A549 (cell line): ENCODE results near the gene PLCB4. TPM values are rescaled to one million over a fixed set of nuclear protein-coding genes. Genes with fewer than 3 reads are reported as not detected.

Experiments used
- ATAC-seq, 2 experiments: fragments of 200-7000 bp in 1 of 2; fragments of >200 bp in 1 of 2; cut with Nextera tagmentation in 1 of 2; cut with Tn5 transposase in 1 of 2; 3 replicates each; pipeline versions ENCODE4 v1.8.0 to v1.9.1; 2018 to 2020; ENCODE audit warnings: mild to moderate bottlenecking in 1 of 2, moderate library complexity in 1 of 2
- CTCF ChIA-PET: fragments of 300-600 bp; sonication (Branson Sonifier 250); formaldehyde crosslinking; extraction: SDS; loops from one replicate; lab custom pipeline; 2021; ENCODE audit warnings: antibody characterized with exemption, inconsistent platforms; lab: Yijun Ruan, JAX
- POLR2A ChIA-PET: fragments of 350-600 bp; formaldehyde crosslinking; extraction: SDS; loops from one replicate; lab custom pipeline; 2021; ENCODE audit warnings: antibody characterized with exemption, inconsistent platforms; lab: Yijun Ruan, JAX
- DNase-seq, 2 experiments: peaks; one replicate each; pipeline versions ENCODE4 v3.0.0 to v3.0.0-alpha.2; 2011 to 2016; ENCODE audit warnings: low read depth in 1 of 2, low spot score in 1 of 2
- FAIRE-seq: peaks from 2 replicates; lab custom pipeline; 2011; peaks lifted over from hg19 to GRCh38; lab: Jason Lieb, UNC
- H3K27ac ChIP-seq, 2 experiments: fragments of >200 bp; sonication (Bioruptor Twin); formaldehyde crosslinking; 3 replicates each; pipeline ENCODE4 v1.5.1; 2016 to 2017
- H3K4me1 ChIP-seq: fragments of >200 bp; sonication (Bioruptor Twin); formaldehyde crosslinking; 3 replicates; pipeline ENCODE4 v1.6.1; 2016
- H3K4me2 ChIP-seq: fragments of >200 bp; sonication (Bioruptor Twin); formaldehyde crosslinking; 3 replicates; pipeline ENCODE4 v1.6.1; 2016
- H3K4me3 ChIP-seq: fragments of >200 bp; sonication (Bioruptor Twin); formaldehyde crosslinking; 3 replicates; pipeline ENCODE4 v1.5.1; 2016
- H3K9me3 ChIP-seq: fragments of >200 bp; sonication (Bioruptor Twin); formaldehyde crosslinking; 3 replicates; pipeline ENCODE4 v1.6.1; 2016
- ATOH8 ChIP-seq: fragments of 250-450 bp; sonication (Bioruptor Pico); IDR thresholded peaks from 2 replicates; pipeline ENCODE4 v1.5.0; 2020; ENCODE audit warnings: low read depth, mild to moderate bottlenecking, moderate library complexity
- BHLHE40 ChIP-seq: IDR thresholded peaks from 2 replicates; pipeline ENCODE4 v1.6.1; 2012; ENCODE audit warnings: low read depth, low read length, inconsistent platforms
- CHD2 ChIP-seq: fragments of 150-350 bp; IDR thresholded peaks from 2 replicates; pipeline ENCODE4 v1.6.1; 2014; ENCODE audit warnings: low read length; ENCODE audit not compliant: partially characterized antibody
- CHD4 ChIP-seq: fragments of 200-600 bp; sonication (generic); IDR thresholded peaks from 2 replicates; pipeline ENCODE4 v1.6.1; 2016; ENCODE audit warnings: antibody characterized with exemption, mild to moderate bottlenecking, borderline replicate concordance
- E2F6 ChIP-seq: IDR thresholded peaks from 2 replicates; pipeline ENCODE4 v1.6.1; 2012; ENCODE audit warnings: low read depth, borderline replicate concordance
- EP300 ChIP-seq, 2 experiments: fragments of >200 bp; sonication (Bioruptor Twin); formaldehyde crosslinking; IDR thresholded peaks; 2 replicates in 1 of 2; 3 replicates in 1 of 2; pipeline ENCODE4 v1.6.1; 2016 to 2017
- ESRRA ChIP-seq: fragments of 150-350 bp; IDR thresholded peaks from 2 replicates; pipeline ENCODE4 v1.6.1; 2014; ENCODE audit warnings: mild to moderate bottlenecking, low read length, borderline replicate concordance
- GATA3 ChIP-seq: IDR thresholded peaks from 2 replicates; pipeline ENCODE4 v1.6.1; 2012; ENCODE audit warnings: borderline replicate concordance
- HES2 ChIP-seq: fragments of >200 bp; sonication (Bioruptor Twin); formaldehyde crosslinking; IDR thresholded peaks from 2 replicates; pipeline ENCODE4 v1.6.1; 2016
- HEYL ChIP-seq: fragments of 250-450 bp; sonication (Bioruptor Pico); IDR thresholded peaks from 2 replicates; pipeline ENCODE4 v1.8.0; 2021; ENCODE audit warnings: mild to moderate bottlenecking, moderate library complexity
- HOXB5 ChIP-seq: fragments of 250-450 bp; sonication (Bioruptor Pico); IDR thresholded peaks from 2 replicates; pipeline ENCODE4 v1.5.0; 2020; ENCODE audit warnings: mild to moderate bottlenecking, moderate library complexity
- JUN ChIP-seq, 2 experiments: fragments of >200 bp; sonication (Bioruptor Twin); formaldehyde crosslinking; IDR thresholded peaks; 2 replicates in 1 of 2; 3 replicates in 1 of 2; pipeline ENCODE4 v1.6.1; 2016 to 2017
- KDM1A ChIP-seq: fragments of 200-600 bp; sonication (generic); IDR thresholded peaks from 2 replicates; pipeline ENCODE4 v1.6.1; 2016; ENCODE audit warnings: low read depth, mild to moderate bottlenecking
- KDM5A ChIP-seq: fragments of 200-600 bp; sonication (generic); IDR thresholded peaks from 2 replicates; pipeline ENCODE4 v1.6.1; 2016; ENCODE audit warnings: antibody characterized with exemption, mild to moderate bottlenecking
- MAZ ChIP-seq: fragments of 150-350 bp; IDR thresholded peaks from 2 replicates; pipeline ENCODE4 v1.6.1; 2014; ENCODE audit warnings: antibody characterized with exemption, low read depth, low read length, borderline replicate concordance
- PBX3 ChIP-seq: IDR thresholded peaks from 2 replicates; pipeline ENCODE4 v1.6.1; 2012
- POLR2A ChIP-seq: IDR thresholded peaks from 2 replicates; pipeline ENCODE4 v1.6.1; 2012; ENCODE audit warnings: mild to moderate bottlenecking, low read length
- RARB ChIP-seq: fragments of 250-450 bp; sonication (Bioruptor Pico); IDR thresholded peaks from 2 replicates; pipeline ENCODE4 v1.8.0; 2021; ENCODE audit warnings: mild to moderate bottlenecking, moderate library complexity
- RCOR1 ChIP-seq: fragments of 150-350 bp; IDR thresholded peaks from 2 replicates; pipeline ENCODE4 v1.6.1; 2014; ENCODE audit warnings: antibody characterized with exemption, low read length, low read depth
- SMC3 ChIP-seq: fragments of >200 bp; sonication (Bioruptor Twin); formaldehyde crosslinking; IDR thresholded peaks from 3 replicates; pipeline ENCODE4 v1.6.1; 2018; ENCODE audit warnings: inconsistent platforms
- SREBF2 ChIP-seq: fragments of 450-650 bp; IDR thresholded peaks from 2 replicates; pipeline ENCODE4 v1.6.1; 2014; ENCODE audit warnings: mild to moderate bottlenecking, moderate library complexity
- ZSCAN20 ChIP-seq: fragments of 250-450 bp; sonication (Bioruptor Pico); IDR thresholded peaks from 2 replicates; pipeline ENCODE4 v1.8.0; 2022; ENCODE audit warnings: mild to moderate bottlenecking, moderate library complexity
- WGBS: methylation state at CpG from one replicate; pipeline ENCODE4 v1.1.6; 2017; ENCODE audit errors: missing lambda C conversion rate; 5-methylcytosine and 5-hydroxymethylcytosine counted together
- polyA plus RNA-seq, 4 experiments: library from polyadenylated mRNA; depleted of rRNA in 3 of 4; stranded (reverse); fragments of >200 nt; fragmentation: RNase III in 1 of 4; extraction: RNeasy Plus Mini Kit Qiagen cat#74134 plus additional on column Dnase treatment in 1 of 4; gene quantifications; 2 replicates in 3 of 4; 3 replicates in 1 of 4; pipeline ENCODE4 v1.2.3, GENCODE V29; 2011 to 2017

Gene PLCB4
- polyA plus RNA-seq, 2 of the 4 experiments (the other 2 are of a cell fraction): 17.1 to 32.1 TPM

- Histone ChIP-seq H3K9me3 (no peaks in the 10 kb centered on the region), H3K4me1 (peaks cover 21% of the 10 kb centered on the region), H3K4me2 (peak overlapping the region; percentile 64), H3K4me3 (no peak overlapping the region), H3K27ac (peak overlapping the region; percentile 3 to 61; a peak in 3 of 6 replicates)
- FAIRE-seq (no peak), DNase-seq (no peak), ATAC-seq (peak; percentile 15 to 20; a peak in 2 of 6 replicates)
- POLR2A ChIA-PET: no interaction called here
- TF ChIP-seq CHD2: no peak
- no peak for TF ChIP-seq SREBF2
- no peak for TF ChIP-seq KDM1A
- TF ChIP-seq ESRRA: no peak
- TF ChIP-seq SMC3: no peak
- no peak for TF ChIP-seq MAZ
- TF ChIP-seq EP300 (IDR thresholded peaks at IDR 0.05): no peak
- no peak for TF ChIP-seq BHLHE40
- 94% methylated on average over 3 of the region's 3 CpGs for WGBS
- CTCF ChIA-PET: interaction anchor here (0.9 to 2.9 kb wide), 6 partner anchors 11 to 388 kb away, joined by 3 to 8 read pairs (median 4); no protein-coding TSS in a partner anchor
Observed at GRCh38 chr20:9241721-9242427, 173.0 kb downstream of the PLCB4 start.

GRCh38 chr20:9243986-9244385 lies 175.1 kb downstream of the PLCB4 start:
- TF ChIP-seq ATOH8 (CRISPR knock-in tag) (no peak), KDM5A (no peak)

GRCh38 chr20:9244811-9245210 lies 175.9 kb downstream of the PLCB4 start:
- no peak overlapping the region for H3K4me2 ChIP-seq
- no peak overlapping the region for H3K4me3 ChIP-seq
- ChIA-PET CTCF (interaction anchor here (1.4 kb wide), 1 partner anchor 115 kb away, joined by 3 read pairs; no protein-coding TSS in a partner anchor), POLR2A (no interaction called here)
- H3K27ac ChIP-seq: no peak overlapping the region
- WGBS: 91% methylated on average over 2 of the region's 2 CpGs
- ATAC-seq (no peak), FAIRE-seq (no peak), DNase-seq (no peak)
- no peaks in the 10 kb centered on the region for H3K9me3 ChIP-seq
- TF ChIP-seq JUN (IDR thresholded peaks at IDR 0.05) (no peak), HES2 (no peak), GATA3 (no peak), PBX3 (no peak), ZSCAN20 (CRISPR knock-in tag) (no peak), POLR2A (no peak), KDM5A (no peak), SREBF2 (no peak), SMC3 (no peak), RCOR1 (no peak), CHD4 (no peak), RARB (CRISPR knock-in tag) (no peak), E2F6 (no peak), CHD2 (no peak), ESRRA (no peak), HEYL (CRISPR knock-in tag) (no peak), HOXB5 (CRISPR knock-in tag) (no peak)
- H3K4me1 ChIP-seq: peaks cover 21% of the 10 kb centered on the region

More at GRCh38 chr20:9243986-9244385, 175.1 kb downstream of the PLCB4 start:
- ATAC-seq: no peak
- DNase-seq: no peak
- Histone ChIP-seq H3K4me2 (no peak overlapping the region), H3K9me3 (no peaks in the 10 kb centered on the region), H3K4me3 (no peak overlapping the region), H3K27ac (no peak overlapping the region), H3K4me1 (peaks cover 21% of the 10 kb centered on the region)
- 74% methylated on average over 1 of the region's 1 CpG for WGBS
- POLR2A ChIA-PET: no interaction called here
- peak; percentile 67 for FAIRE-seq
- CTCF ChIA-PET: interaction anchor here (1.0 to 2.9 kb wide), 4 partner anchors 9 to 115 kb away, joined by 3 to 8 read pairs (median 4); no protein-coding TSS in a partner anchor
